Activated naive CD4-positive, alpha-beta T cell treated with anti-CD3 and anti-CD28 coated beads, Interleukin-2, amount 50 U/mL, for 16 hours (primary cell): ENCODE data around the gene DNAH6.
A peak's percentile ranks its signal among the peaks of the same experiment; 100 is the strongest.
"Not testable (repeated sequence)": the region's sequence is repeated elsewhere in the genome, so short reads cannot be mapped to it uniquely, and the experiment has no call there.

Experiments
- DNase-seq: peaks from one replicate; pipeline ENCODE4 v3.0.0-alpha.2; 2020

DNAH6 gene

DNA sequence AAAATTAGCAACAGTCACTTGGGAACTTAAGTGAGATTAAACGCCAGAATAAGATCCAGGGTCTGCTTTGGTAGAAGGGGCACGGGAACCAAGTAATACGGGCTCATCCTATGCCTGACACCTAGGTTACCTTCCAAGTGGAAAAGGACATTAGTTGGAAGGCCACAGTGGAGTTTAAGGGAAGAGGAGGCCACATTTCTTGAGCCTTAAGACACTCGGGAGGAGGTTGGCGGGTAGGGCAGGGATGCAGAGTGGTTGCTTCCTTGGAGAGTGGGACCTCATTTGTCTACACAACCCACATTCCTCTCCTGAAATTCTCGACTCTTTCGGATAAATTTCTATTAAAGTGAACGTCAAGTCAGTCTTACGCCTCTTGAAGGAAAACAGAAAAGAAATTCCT lies 510 bp upstream of the DNAH6 start:
- no peak for DNase-seq

GRCh38 chr2:84519332-84519957 lies 3.1 kb downstream of the DNAH6 start:
- DNase-seq: no peak

DNA sequence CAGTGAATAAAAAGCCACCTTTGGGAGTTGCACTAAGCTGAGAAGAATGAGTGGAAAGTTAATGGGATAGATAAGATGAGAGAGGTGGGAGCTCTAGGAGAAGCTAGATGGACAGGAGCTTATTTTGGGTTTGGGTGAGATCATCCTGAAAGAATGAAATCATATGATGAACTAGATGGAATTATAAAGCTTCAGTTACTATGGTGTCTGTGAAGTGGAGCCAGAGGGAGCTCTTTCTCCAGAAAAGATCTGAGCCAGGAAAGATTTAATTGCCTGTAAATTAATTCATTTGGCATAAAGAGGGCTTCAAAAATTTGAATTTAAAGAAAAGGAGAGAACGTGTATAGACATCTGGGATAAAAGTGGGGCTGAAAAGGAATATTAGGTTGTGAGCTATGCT lies 10.3 kb downstream of the DNAH6 start:
- no peak for DNase-seq

DNA sequence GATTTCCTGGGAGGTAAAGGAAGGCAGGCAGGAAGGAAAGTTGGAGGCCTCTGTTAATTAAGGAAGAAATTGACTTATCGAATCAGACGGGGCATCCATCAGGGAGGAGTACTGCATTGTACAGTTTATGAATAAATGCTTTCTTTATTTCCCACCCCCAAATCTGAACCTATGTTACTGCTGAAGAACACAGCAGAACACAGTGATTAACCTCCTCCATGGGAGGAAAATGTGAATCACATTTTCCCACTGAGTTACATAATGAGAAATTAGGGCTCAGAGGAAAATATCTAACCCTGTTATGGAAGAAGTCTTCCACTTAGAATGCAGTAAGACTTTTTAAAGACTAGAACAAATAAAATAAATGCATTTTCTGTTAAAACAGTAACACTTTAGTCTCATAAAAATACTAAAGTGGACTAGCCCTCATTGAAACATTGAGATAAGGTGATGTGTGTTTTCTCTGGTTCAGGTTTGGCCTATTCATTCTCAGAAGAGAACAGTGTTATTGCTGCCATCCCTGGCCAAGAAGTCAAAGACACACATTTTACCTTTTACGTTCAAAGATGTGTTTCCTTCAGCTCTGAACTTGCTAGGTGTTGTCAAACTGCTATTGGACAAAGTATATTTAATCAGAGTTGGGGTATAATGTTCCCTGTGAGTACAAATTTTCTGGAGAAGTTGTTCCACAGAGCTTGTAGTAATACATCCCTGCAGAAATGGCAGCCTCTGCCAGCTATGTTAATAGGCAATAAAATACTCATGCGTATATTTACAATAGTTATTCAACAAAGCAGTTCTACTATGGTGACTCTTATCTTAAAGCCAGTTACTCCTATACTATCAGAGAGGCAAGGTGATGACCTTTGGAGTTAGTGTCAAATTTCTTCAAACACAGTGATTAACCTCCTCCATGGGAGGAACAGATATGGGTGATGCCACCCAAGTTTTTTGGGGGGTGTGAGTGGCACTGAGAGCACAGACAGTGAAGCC lies 11.1 kb downstream of the DNAH6 start:
- DNase-seq: no peak

- DNase-seq: no peak
Observed at GRCh38 chr2:84532291-84532690, 16.0 kb downstream of the DNAH6 start.

DNA sequence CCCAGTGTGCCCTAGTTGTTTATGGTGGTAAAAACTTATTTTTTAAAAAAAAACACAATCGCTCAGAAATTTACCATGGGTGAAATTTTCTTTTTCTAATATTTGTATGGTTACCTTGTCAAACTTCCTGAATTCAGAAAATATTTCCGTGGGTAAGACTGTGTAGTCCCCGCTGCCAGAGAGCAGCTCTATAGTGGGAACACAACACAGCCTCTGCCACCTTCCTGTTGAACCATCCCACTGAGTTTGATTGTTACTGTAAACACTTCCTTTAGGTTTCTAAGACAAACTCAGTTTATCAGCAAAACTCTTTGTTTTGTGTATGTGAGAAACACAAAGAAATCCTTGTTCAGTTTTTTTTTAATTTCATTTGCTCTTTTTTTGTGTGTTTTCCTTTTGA lies 17.9 kb downstream of the DNAH6 start:
- DNase-seq: no peak

- no peak for DNase-seq
Observed at GRCh38 chr2:84537251-84537650, 21.0 kb downstream of the DNAH6 start.

DNA sequence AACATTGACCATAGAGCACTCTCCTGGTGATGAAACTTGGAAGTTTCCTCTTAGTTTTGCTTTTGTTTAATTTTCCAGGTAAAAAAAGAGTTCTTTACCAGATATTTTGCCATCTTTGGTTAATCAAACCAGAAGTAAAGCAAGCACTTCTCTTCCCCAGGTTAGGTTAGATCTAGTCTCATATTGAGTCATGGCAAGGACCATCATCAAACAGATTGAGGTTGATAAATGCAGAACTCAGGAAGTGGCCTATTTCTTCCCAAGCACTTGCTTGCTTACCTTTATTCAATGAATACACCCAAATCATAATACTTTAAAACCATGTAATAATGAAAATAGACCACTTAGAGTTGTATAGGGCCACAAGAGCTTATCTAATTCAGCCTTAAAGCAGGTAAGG lies 23.4 kb downstream of the DNAH6 start:
- no peak for DNase-seq

GRCh38 chr2:84545005-84545404 lies 28.7 kb downstream of the DNAH6 start:
- no peak for DNase-seq

DNA sequence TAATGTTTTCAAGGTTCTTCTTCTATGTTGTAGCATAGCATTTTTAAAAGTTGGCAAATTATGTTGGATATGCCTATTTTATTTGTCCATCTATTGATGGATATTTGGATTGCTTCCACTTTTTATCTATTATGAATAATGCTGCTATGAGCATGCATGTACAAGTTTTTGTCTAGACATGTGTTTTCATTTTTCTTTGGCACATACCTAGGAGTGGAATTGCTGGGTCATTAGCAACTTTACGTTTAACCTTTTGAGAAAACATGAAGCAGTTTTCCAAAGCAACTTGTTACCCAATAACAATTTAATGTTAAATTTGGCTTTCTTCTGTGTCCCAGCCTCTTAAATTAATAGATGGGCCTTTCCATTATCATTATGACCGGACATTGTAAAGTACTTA lies 30.3 kb downstream of the DNAH6 start:
- no peak for DNase-seq

GRCh38 chr2:84548303-84548702 lies 32.0 kb downstream of the DNAH6 start:
- no peak for DNase-seq

GRCh38 chr2:84550916-84551315 lies 34.6 kb downstream of the DNAH6 start:
- DNase-seq: no peak

GRCh38 chr2:84551526-84551925 lies 35.2 kb downstream of the DNAH6 start:
- not testable (repeated sequence) for DNase-seq

- DNase-seq: peak; percentile 13
Observed at GRCh38 chr2:84556190-84556589, 39.9 kb downstream of the DNAH6 start.

GRCh38 chr2:84559838-84560237 lies 43.5 kb downstream of the DNAH6 start:
- no peak for DNase-seq

- DNase-seq: no peak
Observed at GRCh38 chr2:84579661-84580060, 63.4 kb downstream of the DNAH6 start.

- no peak for DNase-seq
Observed at GRCh38 chr2:84603911-84604310, 87.6 kb downstream of the DNAH6 start.

GRCh38 chr2:84613082-84613481 lies 96.8 kb downstream of the DNAH6 start:
- DNase-seq: no peak

DNA sequence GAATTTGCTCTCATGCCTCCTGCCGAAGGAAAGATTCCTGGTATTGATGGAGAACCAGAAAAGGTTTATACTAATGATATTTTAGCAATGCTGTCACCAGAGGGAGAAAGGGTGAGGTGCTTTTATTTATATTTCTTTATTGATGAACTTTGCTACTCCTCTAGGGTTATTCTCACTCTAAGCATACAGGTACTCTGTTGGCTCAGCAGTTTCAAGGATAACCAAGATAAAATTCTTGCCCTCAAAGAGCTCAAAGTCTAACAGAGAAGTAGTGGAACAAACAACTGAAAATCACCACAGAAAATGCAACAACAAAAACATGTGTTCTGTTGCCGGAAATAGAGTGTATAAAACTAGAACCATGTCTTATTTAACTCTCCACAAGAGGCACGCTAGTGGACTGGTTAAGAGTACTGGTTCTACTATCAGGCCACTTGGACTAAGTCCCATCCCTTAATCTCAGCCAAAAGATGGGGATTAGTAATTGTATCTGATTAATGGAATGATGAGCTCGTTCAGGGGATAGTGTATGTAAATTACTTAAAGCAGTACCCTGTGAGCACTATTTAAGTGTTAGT lies 103.6 kb downstream of the DNAH6 start:
- no peak for DNase-seq

DNA sequence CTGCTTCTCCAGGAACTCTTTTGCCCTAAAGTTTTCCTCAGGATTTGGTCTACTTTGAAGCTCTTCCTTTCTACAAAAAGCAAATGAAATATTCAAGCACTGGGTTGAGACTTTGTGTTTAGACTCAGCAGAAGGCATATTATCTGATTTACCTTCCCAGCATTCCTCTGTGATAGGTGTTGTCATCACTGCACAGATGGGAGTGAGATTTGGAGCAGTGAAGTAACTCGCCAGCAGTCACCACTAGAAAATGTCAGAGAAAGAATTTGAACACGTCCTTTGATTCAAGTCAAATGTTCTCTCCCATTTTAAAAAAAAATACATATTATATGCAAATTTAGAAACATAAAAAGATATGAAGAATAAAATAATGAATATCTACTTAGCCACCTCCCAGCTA lies 112.2 kb downstream of the DNAH6 start:
- DNase-seq: no peak

DNA sequence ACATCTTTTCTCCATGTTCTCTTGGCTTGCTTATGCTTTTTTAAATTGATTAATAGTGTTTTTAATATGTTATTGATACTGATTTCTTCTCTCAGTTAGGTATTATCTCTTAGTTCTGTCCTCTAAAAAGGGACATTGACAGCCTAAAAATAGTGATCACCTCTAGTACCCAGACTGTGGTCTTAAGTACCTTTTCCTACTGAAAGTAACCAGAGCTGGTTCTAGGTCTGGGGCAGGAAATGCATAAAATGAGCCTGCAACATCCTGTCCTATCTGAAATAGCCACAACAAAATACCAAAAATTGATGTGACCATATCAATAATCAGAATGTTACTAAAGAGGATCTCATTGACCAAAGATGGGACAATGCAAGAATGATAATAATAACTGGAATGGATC lies 113.3 kb downstream of the DNAH6 start:
- no peak for DNase-seq

DNA sequence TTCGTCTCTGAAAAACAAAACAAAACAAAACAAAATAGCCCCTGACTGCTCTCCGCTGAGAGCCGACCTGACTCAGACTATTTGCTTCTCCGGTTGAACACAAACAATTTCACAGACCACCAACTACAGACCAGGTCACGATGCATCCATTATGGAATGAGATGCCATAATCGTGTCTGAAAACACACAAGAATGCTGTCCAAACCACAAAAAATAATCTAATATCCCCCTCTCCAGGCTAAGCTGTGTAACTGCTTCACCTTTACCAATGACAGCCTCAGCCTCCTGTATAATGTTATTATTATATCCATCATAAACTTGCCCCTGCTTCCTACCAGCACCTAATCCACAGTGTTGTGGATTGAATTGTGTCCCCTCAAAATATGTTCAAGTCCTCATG lies 114.7 kb downstream of the DNAH6 start:
- DNase-seq: no peak

DNA sequence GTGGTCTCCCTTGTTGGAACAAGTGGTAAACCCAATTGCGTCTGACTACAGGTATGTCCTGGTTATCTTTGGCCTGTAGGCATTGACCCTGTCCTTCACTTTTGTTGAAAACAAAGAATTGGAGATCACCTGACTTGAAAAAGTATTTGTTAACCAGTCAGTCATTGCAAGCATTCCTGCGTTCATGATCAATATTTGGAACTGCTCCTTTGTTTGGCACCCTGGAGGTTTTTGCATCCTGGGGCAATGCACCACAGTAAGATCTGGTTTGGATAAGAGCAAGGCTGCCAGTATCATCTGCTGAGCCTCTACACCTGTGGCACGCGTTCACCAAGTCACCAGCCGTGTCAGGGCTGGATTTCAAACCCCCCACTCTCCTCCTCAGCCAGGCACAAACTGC lies 115.7 kb downstream of the DNAH6 start:
- no peak for DNase-seq
